SH-SY5Y (cell line): Measurements from ENCODE around the gene CACNG7.

Source experiments
- GATA2 ChIP-seq: IDR thresholded peaks from 2 replicates; pipeline ENCODE4 v1.6.1; 2011; ENCODE audit warnings: mild to moderate bottlenecking, low read depth, low read length
- GATA3 ChIP-seq: IDR thresholded peaks from 2 replicates; pipeline ENCODE4 v1.6.1; 2011; ENCODE audit warnings: low read depth, mild to moderate bottlenecking, low read length, moderate library complexity

Gene CACNG7

DNA sequence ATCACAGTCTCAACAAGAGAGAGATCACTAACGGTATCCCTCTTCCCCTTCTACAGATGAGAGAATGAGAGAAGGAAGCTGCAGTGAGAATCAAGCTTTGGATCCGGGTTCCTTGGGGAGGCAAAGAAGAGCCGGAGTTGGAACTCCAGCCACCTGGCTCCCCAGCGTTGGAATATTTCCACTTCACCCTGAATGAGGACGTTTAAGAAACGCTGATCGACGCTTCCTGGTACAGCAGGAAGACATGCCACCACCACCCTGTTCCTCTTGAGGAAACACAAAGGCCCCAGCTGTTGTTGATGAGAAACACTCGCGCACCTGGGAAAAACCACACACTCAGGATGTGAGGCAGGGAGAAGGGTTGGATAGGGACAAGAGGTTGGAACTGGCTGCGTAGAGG, 42.4 kb downstream of the CACNG7 start:
- TF ChIP-seq GATA3 (no peak), GATA2 (no peak)

DNA sequence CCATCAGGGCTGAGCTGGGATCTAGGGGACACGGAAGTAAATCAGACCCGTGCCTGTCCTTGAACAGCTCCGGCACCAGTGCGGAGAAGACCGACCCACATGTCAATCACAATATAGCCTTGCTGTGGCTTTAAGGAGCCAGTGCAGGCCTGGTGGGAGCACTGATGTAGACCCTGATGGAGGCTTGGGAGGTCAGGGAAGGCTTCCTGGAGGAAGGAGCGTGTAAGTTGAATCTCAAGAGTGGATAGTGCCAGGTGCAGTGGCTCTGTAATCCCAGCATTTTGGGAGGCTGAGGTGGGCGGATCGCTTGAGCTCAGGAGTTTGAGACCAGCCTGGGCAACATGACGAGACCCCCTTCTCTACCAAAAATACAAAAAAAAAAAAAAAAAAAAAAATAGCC, 42.9 kb downstream of the CACNG7 start:
- TF ChIP-seq GATA2 = no peak
- TF ChIP-seq GATA3 = no peak

DNA sequence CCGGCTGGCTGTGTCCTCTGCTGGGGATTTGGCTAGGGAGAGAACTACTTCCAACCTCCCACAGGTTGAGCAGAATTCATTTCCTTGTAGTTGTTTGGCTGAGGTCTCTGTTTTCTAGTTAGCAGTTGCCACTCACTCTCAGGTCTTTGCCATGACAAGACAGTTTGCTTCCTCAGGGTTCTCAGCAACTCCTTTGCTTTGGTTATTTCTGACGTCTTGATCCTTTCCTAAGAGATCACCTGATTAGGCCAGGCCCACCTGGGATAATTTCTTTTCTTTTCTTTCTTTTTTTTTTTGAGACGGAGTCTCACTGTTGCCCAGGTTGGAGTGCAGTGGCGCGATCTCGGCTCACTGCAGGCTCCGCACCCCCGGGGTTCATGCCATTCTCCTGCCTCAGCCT, 44.3 kb downstream of the CACNG7 start:
- TF ChIP-seq GATA3 (no peak), GATA2 (no peak)

DNA sequence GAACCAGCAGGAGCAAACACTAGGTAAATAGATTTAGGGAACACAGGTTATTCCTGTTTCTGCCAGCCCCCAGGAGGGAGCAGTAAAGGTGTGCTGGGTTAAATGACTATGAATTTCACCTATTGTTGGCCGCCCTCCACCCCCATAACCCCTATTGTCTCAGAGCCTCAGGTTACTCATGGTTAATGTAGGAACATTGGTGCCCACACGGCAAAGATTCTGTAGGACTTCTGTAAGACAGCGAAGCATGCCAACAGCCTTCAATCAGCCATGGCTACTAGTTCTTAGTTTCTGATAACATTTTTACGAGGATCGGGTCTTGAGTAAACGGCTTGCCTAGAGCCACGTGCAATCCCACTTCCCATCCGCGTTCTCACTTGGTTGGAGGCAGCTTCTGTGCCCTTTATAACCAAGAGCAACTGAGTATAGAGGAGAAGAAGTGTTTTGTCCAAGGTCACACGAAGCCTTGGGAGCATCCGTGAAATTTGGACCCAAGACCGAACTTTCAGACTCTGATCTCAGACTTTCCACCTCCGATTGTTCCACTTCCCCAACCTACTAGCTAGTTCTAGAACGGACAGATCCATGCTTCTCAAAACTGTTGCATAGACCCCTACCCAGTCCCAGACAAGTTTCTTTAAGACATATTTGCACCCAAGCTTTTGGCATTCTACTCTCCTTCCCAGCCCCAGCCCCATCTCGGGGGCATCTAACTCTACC, 48.5 kb downstream of the CACNG7 start:
- TF ChIP-seq GATA2 (no peak), GATA3 (no peak)

DNA sequence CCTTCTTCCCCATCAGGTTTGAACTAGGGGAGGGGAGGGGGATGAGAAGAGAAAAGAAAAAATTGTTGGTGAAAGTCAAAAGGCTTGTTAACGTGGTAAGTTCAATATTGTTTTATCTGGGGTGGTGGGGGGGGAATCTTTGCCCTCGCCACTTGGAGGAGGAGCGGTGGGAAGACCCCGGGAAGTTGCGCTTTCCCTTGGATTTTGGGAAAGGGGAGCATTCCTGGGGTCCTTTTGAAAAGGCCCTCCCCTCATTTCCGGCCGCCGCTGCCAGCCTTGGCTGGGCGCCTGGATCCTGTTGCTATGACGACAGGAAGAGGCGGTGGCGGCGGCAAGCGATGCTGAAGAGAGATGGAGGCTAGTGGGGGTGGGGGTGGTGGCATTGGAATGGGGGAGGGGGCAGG, 49.1 kb downstream of the CACNG7 start:
- no peak for TF ChIP-seq GATA3
- no peak for TF ChIP-seq GATA2

DNA sequence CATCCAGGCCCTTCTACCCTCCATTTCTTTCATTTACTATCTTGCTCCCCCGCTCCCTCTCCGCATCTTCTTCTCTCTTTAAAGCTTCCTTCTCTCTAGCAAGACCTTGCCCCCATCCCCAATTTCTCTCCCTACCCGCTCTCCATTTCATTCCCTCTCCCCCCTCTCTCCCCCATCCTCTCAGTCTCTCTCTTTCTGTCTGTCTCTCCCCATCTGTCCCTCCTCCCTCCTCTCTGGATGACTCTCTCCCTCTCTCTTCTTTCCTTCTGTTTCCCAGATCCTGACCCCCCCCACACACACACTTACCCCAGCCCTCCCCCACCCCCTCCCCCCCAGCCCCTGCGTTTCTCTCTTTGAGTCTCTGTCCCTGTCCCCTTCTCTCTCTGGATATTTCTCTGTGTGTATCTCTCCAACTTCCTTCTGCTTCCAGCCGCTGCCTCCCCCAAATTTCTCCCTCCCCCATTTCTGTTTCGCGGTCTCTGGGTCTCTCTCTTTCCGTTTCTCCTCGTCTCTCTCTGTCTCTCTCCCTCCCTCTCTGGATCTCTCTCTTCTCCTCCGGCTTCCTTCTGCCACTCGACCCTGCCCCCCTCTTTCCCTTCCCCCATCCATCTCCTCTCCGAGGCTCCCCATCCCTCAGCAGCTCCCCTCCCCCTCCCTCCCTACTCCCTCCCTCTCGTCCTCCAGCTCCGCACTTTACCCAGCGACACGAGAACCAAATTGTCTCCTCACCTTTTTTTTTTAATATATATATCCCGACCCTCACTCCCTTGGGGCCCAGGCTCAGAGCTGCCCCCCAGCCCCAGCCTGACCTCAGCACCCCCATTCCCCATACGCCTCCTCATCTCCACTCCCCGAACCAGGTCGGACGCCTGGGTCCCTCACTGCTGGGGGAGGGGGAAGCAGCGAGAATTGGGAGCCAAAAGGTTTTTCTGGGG, 50.0 kb downstream of the CACNG7 start:
- no peak for TF ChIP-seq GATA2
- no peak for TF ChIP-seq GATA3

DNA sequence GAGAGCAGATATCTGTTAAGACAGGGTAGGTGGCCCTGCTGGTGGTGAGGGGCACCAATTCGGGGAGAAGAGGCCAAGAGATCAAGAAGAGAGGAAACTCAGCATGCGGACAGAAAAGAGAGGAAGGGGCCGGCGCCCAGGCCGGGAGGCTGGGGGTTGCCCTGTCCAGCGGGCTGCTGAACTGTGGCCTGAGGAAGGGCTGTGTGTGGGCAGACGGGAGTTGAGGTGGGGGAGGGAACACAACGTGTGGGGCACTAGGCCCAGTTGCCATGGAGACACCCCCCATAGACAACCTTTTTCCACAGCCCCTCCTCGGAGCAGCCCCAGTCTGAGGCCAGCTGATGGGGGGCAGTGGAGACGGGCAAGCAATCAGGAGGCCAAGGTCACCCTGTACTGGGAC, 51.1 kb downstream of the CACNG7 start:
- no peak for TF ChIP-seq GATA2

DNA sequence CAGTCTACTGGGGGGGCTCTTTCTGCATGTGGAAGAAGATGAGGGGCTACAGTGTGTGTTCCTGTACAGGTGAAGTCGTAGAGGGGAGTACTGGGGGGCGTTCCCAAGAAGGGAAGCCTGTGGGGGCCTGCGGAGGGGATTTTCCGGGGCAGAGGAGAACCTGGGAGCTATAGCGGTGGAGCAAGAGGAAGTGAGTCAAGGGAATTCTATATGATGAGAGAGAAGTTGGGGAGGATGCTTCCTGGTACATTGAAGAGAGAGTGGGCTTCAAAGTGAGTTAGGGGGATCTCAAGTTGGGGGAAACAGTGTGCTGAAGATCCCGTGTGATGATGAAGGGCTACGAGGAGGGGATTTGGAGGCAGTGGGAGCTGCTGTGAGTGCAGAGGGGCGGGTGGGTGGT, 51.8 kb downstream of the CACNG7 start:
- no peak for TF ChIP-seq GATA2
- no peak for TF ChIP-seq GATA3

DNA sequence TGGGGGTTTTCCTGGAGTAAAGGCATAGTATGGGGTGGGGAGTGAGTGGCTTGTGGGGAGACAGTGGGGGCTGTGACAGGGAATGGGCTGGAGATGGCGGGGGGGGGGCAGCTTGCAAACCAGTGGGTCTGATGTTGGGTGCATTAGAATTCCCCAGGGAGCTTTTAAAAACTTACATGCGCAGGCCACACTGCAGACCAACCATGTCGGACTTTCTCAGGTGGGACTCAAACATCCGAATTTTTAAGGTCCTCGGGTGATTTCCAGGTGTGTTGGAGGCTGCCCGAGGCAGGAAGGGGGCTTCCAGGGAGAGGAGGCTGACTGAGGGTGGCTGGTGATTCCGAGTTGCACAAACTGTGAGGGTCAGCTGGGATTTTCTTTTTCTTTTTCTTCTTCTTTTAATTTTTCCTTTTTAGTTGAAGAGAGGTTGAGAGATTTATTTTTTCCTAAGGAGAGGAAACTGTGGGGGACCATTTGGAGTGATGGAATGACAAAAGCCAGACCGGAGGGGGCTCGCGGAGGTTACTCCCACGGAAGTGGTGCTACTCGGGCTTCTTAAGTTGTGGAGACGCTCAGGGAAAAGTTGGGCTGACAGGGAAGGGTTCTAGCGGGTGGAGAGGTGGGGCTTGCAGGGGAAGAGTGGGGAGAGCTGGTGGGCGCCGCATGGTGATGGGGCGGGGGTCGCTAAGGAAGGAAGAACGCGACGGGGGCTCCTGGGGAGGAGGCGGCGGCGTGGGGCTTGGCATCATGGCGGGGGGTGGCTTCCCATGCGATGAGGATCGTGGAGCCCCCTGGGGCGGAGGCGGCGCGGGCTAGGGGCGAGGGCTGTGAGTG, 52.7 kb downstream of the CACNG7 start:
- no peak for TF ChIP-seq GATA2
- no peak for TF ChIP-seq GATA3

DNA sequence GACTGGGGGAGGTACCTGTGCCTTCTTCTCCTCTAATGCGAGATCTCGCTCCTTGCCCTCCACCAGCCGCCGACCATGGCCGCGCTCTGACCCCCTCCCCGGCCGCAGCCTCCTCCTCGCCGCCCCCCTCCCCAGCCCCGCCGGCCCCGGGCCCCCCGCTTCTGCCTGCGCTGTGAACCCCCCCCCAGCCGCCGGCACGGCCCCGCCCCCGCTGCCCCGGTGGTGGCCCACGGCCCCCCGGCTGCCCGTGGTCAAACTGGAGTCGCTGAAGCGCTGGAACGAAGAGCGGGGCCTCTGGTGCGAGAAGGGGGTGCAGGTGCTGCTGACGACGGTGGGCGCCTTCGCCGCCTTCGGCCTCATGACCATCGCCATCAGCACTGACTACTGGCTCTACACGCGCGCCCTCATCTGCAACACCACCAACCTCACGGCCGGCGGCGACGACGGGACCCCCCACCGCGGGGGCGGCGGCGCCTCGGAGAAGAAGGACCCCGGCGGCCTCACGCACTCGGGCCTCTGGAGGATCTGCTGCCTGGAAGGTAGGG, 53.9 kb downstream of the CACNG7 start, which contains the start of gene CACNG8:
Gene CACNG8 (plus strand): TSS at position 51 of the 545 bp plus-strand sequence.
- TF ChIP-seq GATA2 (no peak), GATA3 (no peak)

DNA sequence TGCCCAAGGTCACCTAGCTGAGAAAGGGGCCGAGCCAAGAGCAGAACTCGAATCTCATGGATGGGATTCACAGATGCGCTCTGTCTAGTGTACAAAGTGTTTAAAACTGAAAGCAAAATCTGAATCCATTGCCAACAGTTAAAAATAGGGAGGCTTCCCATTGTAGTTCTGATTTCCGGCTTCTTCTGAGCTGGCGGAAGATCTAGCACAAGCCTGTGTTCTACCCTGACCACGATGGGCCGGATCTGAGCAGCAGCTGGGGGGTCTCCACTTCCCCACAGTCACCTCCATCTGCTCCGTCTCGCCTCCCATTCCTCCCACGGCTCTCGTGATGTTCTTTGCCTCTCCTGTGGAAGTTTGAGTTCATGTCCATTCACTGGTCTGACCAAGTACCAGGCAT, 56.0 kb downstream of the CACNG7 start:
- TF ChIP-seq GATA2 (no peak), GATA3 (no peak)

DNA sequence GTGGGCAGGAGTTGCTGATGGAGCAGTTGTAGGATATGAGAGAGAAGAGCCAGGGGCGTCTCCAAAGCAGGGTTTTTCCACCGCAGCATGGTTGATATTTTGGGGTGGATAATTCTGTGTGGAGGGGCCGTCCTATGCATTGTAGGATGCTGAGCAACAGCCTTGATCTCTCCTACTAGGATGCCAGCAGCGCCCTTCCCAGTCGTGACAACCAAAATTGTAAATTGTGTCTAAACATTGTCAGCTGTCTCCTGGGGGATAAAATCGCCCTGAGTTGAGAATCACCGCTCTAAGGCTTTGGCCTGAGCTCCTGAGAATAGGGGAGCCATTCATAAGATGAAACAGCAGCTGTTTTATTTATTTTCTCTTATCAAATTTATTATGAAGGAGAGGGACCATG, 57.9 kb downstream of the CACNG7 start:
- TF ChIP-seq GATA2 (no peak), GATA3 (no peak)

DNA sequence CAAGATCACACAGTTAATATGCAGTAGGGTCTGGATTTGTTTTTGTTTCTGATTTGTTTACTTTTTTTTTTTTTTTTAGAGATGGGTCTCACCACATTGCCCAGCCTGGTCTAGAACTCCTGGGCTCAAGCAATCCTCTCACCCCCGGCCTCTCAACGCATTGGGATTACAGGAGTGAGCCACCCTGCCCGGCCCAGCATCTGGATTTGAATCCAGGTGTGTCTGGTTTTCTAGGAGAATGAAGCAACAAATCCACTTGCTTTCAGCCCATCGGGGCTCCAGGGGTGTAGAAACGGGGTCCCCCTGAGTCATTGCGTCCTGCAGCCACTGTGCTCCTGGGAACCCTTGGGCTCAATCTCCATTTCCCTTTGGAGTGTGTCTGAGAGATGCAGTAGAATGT, 60.3 kb downstream of the CACNG7 start:
- TF ChIP-seq GATA2 (no peak), GATA3 (no peak)

DNA sequence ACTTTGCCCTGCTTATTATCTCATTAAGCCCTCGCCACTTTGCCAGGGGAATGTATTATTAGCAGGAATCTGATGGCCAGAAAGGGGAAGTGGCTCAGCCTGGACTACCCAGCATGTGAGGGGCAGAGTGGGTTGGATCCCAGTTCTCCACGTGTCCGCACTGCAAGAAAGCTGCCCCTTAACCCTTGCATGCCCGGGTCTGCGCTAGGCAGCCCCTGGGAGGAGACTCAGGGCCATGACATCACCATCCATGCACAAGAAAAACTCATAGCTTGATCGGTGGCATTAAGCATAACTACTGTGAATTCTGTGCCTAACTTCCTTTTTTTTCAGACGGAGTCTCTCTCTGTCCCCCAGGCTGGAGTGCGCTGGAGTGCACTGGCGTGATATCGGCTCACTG, 62.6 kb downstream of the CACNG7 start:
- TF ChIP-seq GATA3 (no peak), GATA2 (no peak)
